ENCODE results near the gene CNTNAP2.

Gene CNTNAP2

GRCh38 chr7:146875237-146875785 lies 758.7 kb downstream of the CNTNAP2 start:
- H3K9me3 ChIP-seq (ENCODE audit: control insufficient read depth, insufficient read depth, low read depth, low read length), result no peaks in the 10 kb centered on the region
- H3K4me1 ChIP-seq (ENCODE audit: control insufficient read depth, insufficient read depth, low read length), result no peaks in the 10 kb centered on the region
- H3K27ac ChIP-seq (ENCODE audit: extremely low read depth, low read depth, low read length), result no peak overlapping the region
- no peaks in the 10 kb centered on the region for H3K36me3 ChIP-seq (ENCODE audit: control insufficient read depth in 2 of 2, insufficient read depth in 1 of 2, low read length in 2 of 2)
- H3K4me3 ChIP-seq (ENCODE audit: low read depth, low read length), result no peak overlapping the region
- POLR2A ChIA-PET, result no interaction called here
- CTCF ChIA-PET, result no interaction called here
- TF ChIP-seq ZNF335 (tag by site-specific recombination; conservative IDR thresholded peaks at IDR 0.05) (no peak), BCL11A (tag by site-specific recombination; IDR thresholded peaks at IDR 0.05; ENCODE audit: low read depth) (no peak), ZNF843 (tag by site-specific recombination; IDR thresholded peaks at IDR 0.05) (no peak), GFI1B (tag by site-specific recombination; IDR thresholded peaks at IDR 0.05) (no peak), ZNF19 (tag by site-specific recombination; IDR thresholded peaks at IDR 0.05; ENCODE audit: low read depth) (no peak), ZBTB17 (tag by site-specific recombination; IDR thresholded peaks at IDR 0.05) (no peak), ZNF175 (tag by site-specific recombination; IDR thresholded peaks at IDR 0.05) (no peak), ZNF174 (tag by site-specific recombination; IDR thresholded peaks at IDR 0.05) (no peak)
- TF ChIP-seq, protein P1, sequence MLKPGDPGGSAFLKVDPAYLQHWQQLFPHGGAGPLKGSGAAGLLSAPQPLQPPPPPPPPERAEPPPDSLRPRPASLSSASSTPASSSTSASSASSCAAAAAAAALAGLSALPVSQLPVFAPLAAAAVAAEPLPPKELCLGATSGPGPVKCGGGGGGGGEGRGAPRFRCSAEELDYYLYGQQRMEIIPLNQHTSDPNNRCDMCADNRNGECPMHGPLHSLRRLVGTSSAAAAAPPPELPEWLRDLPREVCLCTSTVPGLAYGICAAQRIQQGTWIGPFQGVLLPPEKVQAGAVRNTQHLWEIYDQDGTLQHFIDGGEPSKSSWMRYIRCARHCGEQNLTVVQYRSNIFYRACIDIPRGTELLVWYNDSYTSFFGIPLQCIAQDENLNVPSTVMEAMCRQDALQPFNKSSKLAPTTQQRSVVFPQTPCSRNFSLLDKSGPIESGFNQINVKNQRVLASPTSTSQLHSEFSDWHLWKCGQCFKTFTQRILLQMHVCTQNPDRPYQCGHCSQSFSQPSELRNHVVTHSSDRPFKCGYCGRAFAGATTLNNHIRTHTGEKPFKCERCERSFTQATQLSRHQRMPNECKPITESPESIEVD (tag by site-specific recombination; IDR thresholded peaks at IDR 0.05), result no peak
- TF ChIP-seq, protein P2, sequence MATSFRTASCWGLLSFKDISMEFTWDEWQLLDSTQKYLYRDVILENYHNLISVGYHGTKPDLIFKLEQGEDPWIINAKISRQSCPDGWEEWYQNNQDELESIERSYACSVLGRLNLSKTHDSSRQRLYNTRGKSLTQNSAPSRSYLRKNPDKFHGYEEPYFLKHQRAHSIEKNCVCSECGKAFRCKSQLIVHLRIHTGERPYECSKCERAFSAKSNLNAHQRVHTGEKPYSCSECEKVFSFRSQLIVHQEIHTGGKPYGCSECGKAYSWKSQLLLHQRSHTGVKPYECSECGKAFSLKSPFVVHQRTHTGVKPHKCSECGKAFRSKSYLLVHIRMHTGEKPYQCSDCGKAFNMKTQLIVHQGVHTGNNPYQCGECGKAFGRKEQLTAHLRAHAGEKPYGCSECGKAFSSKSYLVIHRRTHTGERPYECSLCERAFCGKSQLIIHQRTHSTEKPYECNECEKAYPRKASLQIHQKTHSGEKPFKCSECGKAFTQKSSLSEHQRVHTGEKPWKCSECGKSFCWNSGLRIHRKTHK (tag by site-specific recombination; IDR thresholded peaks at IDR 0.05), result no peak
- TF ChIP-seq, protein P3, sequence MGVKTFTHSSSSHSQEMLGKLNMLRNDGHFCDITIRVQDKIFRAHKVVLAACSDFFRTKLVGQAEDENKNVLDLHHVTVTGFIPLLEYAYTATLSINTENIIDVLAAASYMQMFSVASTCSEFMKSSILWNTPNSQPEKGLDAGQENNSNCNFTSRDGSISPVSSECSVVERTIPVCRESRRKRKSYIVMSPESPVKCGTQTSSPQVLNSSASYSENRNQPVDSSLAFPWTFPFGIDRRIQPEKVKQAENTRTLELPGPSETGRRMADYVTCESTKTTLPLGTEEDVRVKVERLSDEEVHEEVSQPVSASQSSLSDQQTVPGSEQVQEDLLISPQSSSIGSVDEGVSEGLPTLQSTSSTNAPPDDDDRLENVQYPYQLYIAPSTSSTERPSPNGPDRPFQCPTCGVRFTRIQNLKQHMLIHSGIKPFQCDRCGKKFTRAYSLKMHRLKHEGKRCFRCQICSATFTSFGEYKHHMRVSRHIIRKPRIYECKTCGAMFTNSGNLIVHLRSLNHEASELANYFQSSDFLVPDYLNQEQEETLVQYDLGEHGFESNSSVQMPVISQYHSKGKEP (tag by site-specific recombination; IDR thresholded peaks at IDR 0.05), result no peak

GRCh38 chr7:146875981-146876380 lies 759.4 kb downstream of the CNTNAP2 start:
- H3K9me3 ChIP-seq (ENCODE audit: control insufficient read depth, insufficient read depth, low read depth, low read length), result no peaks in the 10 kb centered on the region
- CTCF ChIA-PET, result no interaction called here
- H3K36me3 ChIP-seq (ENCODE audit: control insufficient read depth in 2 of 2, insufficient read depth in 1 of 2, low read length in 2 of 2), result no peaks in the 10 kb centered on the region
- no peak overlapping the region for H3K27ac ChIP-seq (ENCODE audit: extremely low read depth, low read depth, low read length)
- POLR2A ChIA-PET, result no interaction called here
- no peak overlapping the region for H3K4me3 ChIP-seq (ENCODE audit: low read depth, low read length)
- H3K4me1 ChIP-seq (ENCODE audit: control insufficient read depth, insufficient read depth, low read length), result no peaks in the 10 kb centered on the region
- TF ChIP-seq ZNF292 (tag by site-specific recombination; IDR thresholded peaks at IDR 0.05; ENCODE audit: borderline replicate concordance, low read depth) (no peak), ZNF112 (tag by site-specific recombination; IDR thresholded peaks at IDR 0.05) (no peak), ZNF600 (tag by site-specific recombination; IDR thresholded peaks at IDR 0.05) (no peak), KLF16 (tag by site-specific recombination; IDR thresholded peaks at IDR 0.05) (no peak), ZNF701 (tag by site-specific recombination; IDR thresholded peaks at IDR 0.05) (no peak), OSR2 (tag by site-specific recombination; IDR thresholded peaks at IDR 0.05) (no peak), ZNF221 (tag by site-specific recombination; IDR thresholded peaks at IDR 0.05; ENCODE audit: borderline replicate concordance) (no peak), GLIS2 (tag by site-specific recombination; IDR thresholded peaks at IDR 0.05) (no peak), ZBTB1 (tag by site-specific recombination; IDR thresholded peaks at IDR 0.05) (no peak), ZBTB10 (tag by site-specific recombination; IDR thresholded peaks at IDR 0.05) (no peak)
